HG03342 (cell line): ENCODE results near the gene TMEM271.
"Not testable (repeated sequence)": the region's sequence is repeated elsewhere in the genome, so short reads cannot be mapped to it uniquely, and the experiment has no call there.

Experiments
- ATAC-seq: cut with Tn5 transposase; IDR thresholded peaks from one replicate; pipeline ENCODE4 v1.9.1; 2021; ENCODE audit warnings: mild to moderate bottlenecking, moderate library complexity; ENCODE audit not compliant: unreplicated experiment

Gene TMEM271

DNA sequence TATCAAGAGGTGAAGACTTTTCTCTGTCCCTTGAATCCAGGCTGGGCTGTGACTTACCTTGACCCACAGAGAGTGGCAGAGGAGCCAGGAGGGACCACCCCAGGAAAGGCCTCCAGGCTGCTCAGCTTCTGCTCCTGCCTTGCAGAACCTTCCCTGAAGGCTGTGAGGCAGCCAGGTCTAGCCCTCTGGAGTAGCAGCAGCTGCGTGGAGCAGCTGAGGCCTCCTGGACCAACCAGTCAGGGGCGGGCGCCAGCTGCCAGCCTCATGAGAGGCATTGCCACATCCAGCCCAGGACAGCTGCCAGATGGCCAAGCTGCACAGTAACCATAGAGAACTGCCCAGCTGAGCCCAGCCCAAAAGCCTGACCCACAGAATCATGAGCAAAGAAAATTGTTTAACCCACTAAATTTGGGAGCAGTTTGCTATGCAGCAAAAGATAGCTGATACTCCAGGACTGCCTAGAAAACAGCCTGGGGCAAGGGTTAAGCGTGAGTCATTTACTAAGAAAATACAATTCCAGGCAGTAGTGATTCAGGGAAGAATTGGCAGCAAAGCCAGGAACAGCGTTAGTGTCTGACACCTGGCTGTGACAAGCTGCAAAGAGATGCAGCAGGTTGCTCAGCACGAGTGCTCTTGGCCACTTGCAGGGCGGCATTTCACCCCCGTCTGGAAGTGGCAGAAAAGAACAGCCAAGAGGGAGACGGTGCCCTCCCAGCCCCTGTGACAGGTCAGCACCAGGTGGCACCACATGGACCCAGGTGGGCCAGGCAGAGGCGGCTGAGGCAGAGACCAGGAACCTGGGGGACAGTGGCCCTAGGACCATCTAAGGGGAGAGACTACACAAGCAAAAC, 34.5 kb upstream of the TMEM271 start:
- no peak for ATAC-seq

- ATAC-seq, result no peak
Observed at GRCh38 chr4:609400-610050, 33.4 kb upstream of the TMEM271 start.

DNA sequence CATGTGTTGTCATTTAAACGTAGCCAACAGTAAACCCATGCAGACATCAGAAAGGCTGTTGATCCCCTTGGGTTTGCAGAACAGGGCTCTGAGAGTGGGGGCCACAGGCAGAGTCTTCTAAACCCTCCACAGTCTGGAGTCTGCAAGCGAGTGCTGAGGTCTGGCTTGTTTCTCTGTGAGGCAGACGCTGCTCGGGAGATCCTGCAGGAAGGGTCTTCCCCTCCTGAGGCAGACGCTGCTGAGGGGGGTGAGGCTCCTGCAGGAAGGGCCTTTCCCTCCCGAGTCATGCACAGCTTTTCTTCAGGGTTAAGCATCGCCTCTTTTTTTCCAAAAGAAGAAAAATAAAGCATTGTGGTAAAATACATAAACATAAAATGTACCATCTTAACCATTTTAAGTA, 32.1 kb upstream of the TMEM271 start:
- no peak for ATAC-seq

GRCh38 chr4:605702-606425, 29.8 kb upstream of the TMEM271 start:
- ATAC-seq, result no peak

- no peak for ATAC-seq
Observed at GRCh38 chr4:604131-604530, 28.0 kb upstream of the TMEM271 start.

- no peak for ATAC-seq
Observed at GRCh38 chr4:602559-602942, 26.5 kb upstream of the TMEM271 start.

DNA sequence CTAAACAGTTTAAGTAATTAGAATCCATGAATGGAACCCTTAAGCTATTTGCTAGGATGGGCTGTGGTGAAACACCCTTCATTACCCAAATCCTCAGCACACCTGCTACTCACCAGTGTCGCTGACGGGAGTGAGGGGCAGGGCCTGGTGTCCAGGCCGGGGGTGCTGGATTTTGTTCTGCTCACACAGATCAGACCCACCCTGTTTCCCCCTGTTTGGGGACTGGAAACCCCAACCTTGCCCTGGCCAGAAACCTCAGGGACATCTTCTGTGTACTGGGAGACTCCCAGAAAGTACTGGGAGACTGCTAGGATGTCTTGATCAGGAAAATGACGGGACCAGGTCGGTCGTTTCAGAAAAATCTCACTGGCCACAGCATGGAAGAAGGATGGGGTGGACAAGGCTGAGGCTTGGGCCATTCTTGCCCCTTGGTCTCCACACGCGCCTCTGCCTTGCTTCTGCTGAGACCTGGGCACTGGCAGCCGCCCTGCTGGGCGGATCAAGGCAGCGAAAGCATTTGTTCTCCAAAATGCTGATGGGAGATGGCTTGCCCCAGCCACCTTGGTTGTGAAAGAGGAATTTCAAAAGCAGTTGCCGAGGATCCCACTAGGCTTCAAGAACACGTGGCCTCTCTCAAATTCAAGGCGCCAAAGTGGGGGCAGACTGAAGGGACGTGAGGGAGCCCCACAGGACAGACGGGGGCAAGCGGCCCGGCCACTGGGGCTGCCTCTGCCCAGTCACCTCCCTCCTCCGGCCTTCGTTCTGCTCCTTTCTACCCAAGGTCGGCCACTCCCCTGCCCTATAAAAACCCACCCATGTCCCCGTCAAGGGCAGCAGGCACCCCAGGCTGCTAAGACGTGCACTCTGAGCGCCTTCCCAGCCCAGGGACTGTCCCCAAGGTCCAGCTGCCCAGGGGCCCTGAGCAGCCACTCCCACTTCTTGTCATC, 25.8 kb upstream of the TMEM271 start:
- ATAC-seq, result no peak

DNA sequence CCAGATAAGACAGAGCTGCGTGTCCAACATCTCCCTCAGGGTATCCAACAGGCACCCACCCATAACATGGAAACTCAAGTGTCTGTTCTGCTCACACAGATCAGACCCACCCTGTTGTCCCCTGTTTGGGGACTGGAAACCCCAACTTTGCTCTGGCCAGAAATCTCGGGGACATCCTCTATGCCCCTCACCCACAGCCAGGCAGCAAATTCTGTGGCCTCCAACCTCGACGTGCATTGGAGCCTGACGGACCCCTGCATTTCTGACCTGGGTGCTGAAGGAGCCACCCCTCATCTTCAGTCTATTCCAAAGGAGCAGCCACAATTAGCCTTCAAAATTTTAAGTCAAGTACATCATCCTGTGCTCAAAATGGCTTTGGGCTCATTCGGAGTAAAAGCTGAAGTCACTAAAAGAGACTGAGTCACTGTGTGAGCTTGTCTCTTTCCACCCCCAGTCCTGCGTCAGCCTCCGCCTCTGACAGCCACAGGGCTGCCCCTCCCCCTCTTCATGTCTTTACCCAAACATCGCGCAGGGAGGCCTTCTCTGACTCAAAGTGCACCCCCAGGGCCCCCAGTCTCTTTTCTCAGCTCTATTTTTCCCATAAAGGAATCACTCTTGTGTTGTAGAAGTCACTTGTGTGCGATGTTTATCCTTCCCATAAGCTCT, 24.9 kb upstream of the TMEM271 start:
- no peak for ATAC-seq

GRCh38 chr4:600166-600565, 24.1 kb upstream of the TMEM271 start:
- no peak for ATAC-seq

DNA sequence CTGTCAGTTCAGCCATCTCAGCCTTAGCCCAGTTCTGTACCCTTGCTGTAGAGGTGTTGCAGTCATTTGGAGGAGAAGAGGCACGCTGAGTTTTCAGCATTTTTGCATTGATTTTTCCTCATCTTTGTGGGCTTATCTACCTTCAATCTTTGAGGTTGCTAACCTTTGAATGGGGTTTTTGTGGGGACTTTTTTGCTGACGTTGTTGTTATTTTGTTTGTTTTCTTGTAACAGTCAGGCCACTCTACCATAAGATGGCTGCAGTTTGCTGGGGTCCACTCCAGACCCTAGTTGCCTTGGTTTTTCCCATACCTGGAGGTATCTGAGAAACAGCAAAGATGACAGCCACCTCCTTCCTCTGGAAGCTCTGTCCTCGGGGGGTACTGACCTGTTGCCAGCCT, 22.8 kb upstream of the TMEM271 start:
- no peak for ATAC-seq

DNA sequence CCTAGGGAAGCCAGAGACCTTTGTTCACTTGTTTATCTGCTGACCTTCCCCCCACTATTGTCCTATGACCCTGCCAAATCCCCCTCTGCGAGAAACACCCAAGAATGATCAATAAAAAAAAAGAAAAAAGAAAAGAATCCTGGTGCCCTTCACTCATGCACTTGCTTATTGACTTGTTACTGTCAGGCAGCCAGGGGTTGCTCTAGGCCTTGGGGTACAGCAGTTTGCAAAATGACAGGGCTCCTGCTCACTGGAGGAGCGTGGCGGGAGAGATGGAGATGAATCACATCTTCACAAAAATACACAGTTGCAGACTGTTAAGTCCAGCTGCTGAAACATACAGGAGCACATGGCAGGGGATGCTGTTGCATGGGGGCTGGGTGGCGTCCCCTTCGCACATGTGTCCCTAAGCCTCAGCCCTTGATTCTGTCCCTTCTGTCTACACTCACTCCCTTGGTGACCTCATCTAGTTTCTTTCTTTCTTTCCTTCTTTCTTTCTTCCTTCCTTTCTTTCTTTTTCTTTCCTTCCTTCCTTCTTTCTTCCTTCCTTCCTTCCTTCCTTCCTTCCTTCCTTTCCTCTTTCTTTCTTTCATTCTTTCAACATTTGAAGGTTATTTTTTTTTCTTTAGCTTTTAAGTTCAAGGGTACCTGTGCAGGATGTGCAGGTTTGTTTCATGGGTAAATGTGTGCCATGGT, 16.9 kb upstream of the TMEM271 start:
- ATAC-seq, result no peak

GRCh38 chr4:592178-592577, 16.1 kb upstream of the TMEM271 start:
- ATAC-seq, result not testable (repeated sequence)

GRCh38 chr4:590313-590841, 14.3 kb upstream of the TMEM271 start:
- ATAC-seq, result no peak

DNA sequence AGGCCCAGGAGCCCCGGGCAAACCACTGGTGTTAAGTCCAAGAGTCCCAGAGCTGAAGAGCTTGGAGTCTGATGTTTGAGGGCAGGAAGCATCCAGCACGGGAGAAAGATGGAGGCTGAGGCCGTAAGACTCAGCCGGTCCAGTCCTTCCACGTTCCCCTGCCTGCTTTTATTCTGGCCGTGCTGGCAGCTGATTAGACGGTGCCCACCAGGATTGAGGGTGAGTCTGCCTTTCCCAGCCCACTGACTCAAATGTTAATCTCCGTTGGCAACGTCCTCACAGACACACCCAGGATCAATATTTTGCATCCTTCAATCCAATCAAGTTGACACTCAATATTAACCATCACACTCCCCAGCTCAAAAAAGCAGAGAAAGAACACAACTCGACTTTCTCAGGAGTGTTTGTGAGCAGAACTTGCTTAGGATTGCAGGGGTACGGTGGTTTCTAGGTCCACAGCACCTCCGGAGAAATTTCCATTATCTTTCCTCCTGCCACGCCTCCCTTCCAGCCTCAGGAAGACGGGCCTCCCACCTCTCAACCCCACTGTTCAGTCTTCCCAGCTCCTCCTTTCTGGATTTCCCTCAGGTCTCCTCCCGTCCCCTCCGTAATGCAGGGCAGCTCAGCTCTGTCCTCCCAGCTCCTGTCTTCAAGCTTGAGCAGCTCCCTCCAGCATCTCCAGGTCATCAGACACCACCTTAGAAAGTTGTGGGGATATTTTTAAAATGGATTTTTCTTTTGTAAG, 13.3 kb upstream of the TMEM271 start:
- ATAC-seq, result no peak

GRCh38 chr4:588351-588849, 12.3 kb upstream of the TMEM271 start:
- no peak for ATAC-seq

DNA sequence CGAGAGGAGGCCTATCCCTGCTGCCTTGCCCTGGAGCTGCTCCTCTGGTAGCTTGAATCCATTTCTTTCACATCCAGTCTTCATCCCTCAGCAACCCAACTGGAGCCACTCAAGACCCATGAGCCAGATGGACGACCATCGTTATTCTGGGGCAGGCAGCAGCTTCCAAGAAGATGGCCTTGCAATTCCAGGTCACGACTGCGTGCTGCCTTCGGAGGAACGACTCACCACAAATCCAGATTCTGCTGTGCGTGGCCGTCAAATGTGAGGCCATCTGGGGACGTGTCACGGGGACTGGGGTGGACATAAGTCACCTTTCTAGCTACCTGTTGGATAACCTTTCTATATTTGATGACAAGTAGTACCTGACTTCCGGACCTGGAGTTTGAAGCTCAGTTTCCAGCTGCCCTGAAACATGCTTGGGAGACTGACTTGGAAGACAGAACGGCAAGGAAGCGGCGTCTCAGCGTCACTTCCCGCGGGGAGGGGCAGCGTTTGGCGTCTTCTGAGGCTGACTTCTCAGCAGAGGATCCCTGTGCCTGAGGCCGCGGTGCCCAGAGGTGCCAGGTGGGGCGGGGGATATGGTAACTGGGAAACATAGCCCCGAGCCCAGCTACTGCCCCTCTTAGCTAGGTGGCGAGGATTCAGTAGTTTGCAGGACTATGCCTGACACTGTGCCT, 11.7 kb upstream of the TMEM271 start:
- no peak for ATAC-seq

DNA sequence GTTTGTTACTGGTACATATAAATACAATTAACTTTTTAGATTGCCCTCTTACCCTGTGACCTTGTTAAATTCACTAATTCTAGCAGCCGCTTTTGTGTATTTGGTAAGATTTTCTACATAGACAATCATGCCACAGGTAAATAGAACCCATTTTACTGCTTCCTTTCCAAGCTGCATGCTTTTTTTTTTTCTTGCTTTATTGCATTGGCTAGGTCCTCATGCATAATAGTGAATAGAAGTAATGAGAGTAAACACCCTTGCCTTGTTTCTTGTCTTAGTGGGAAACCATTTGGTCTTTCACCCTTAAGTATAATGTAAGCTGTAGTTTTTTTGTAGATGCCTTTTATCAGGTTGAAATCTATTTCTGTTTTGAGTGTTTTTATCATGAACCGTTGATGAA, 7.7 kb upstream of the TMEM271 start:
- no peak for ATAC-seq
